ENCODE measurements around the gene COQ10A. TPM values are rescaled to one million over a fixed set of nuclear protein-coding genes. Genes with fewer than 3 reads are reported as not detected.
"Not testable (repeated sequence)": the region's sequence is repeated elsewhere in the genome, so short reads cannot be mapped to it uniquely, and the experiment has no call there.

Gene COQ10A
- total RNA-seq, 1 experiment from 2014 or later: 18.4 TPM

DNA sequence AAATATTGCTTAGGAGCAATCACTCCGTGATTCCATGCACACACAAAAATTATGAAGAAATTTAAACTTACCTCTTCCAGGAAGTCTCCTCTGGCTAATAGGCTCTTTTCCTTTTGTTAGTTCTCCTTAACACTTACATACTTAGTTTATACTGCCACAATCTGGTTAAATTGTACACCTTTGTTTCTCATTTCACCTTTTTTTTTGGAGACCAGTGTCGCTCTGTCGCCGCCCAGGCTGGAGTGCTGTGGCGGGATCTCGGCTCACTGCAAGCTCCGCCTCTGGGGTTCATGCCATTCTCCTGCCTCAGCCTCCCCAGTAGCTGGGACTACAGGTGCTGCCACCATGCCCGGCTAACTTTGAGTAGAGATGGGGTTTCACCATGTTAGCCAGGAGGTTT lies 6.4 kb upstream of the COQ10A start:
- DNase-seq: no peak
- Mint-ChIP-seq H3K27me3 (ENCODE audit: insufficient read depth, unreplicated experiment) (no peaks in the 10 kb centered on the region), H3K4me3 (ENCODE audit: unreplicated experiment) (no peak overlapping the region), H3K27ac (ENCODE audit: unreplicated experiment) (peak overlapping the region; percentile 93), H3K9me3 (ENCODE audit: unreplicated experiment) (peaks cover 10% of the 10 kb centered on the region), H3K4me1 (ENCODE audit: low read depth, unreplicated experiment) (peaks cover 30% of the 10 kb centered on the region), H3K36me3 (ENCODE audit: insufficient read depth, unreplicated experiment) (peaks cover 25% of the 10 kb centered on the region)
- TF ChIP-seq, protein P1, sequence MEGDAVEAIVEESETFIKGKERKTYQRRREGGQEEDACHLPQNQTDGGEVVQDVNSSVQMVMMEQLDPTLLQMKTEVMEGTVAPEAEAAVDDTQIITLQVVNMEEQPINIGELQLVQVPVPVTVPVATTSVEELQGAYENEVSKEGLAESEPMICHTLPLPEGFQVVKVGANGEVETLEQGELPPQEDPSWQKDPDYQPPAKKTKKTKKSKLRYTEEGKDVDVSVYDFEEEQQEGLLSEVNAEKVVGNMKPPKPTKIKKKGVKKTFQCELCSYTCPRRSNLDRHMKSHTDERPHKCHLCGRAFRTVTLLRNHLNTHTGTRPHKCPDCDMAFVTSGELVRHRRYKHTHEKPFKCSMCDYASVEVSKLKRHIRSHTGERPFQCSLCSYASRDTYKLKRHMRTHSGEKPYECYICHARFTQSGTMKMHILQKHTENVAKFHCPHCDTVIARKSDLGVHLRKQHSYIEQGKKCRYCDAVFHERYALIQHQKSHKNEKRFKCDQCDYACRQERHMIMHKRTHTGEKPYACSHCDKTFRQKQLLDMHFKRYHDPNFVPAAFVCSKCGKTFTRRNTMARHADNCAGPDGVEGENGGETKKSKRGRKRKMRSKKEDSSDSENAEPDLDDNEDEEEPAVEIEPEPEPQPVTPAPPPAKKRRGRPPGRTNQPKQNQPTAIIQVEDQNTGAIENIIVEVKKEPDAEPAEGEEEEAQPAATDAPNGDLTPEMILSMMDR (IDR thresholded peaks at IDR 0.05; ENCODE audit: insufficient read depth in 1 of 2, low read depth in 1 of 2, low read length in 1 of 2, severe bottlenecking in 1 of 2, unreplicated experiment in 1 of 2): no peak
- Histone ChIP-seq H3K4me1 (peaks cover 38% of the 10 kb centered on the region), H3K36me3 (ENCODE audit: control insufficient read depth, insufficient read depth, low read length) (no peaks in the 10 kb centered on the region), H3K9me3 (no peaks in the 10 kb centered on the region), H3K4me3 (ENCODE audit: low read depth, low read length) (no peak overlapping the region), H3K27me3 (replicated peaks; ENCODE audit: control insufficient read depth, insufficient read depth, low read length) (no peaks in the 10 kb centered on the region)
- ChIA-PET POLR2A (no interaction called here), CTCF (no interaction called here)
- no TSS peak for BruUV-seq (replicated peaks)
- intact Hi-C loops (cut with micrococcal nuclease; ENCODE audit: unreplicated experiment): no loop called here

DNA sequence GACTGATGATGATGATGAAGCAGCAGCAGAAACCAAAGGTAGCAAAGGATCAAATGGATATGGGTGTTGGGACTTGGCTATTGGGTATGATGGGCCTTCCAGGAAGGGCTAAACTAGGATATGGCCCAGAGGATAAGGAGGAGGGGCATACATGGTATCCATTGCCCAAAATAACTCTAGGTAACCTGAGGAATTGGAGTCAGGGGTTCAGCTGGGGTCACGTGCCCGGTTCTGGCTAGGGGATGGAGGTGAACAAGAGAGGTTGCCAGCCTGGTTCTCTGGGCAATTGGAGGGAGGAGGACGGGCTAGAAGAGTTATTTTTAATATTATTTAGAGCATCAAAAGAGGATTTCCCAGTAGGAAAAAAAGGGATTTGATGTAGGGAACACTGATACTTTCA lies 5.8 kb upstream of the COQ10A start:
- CTCF ChIA-PET: no interaction called here
- BruUV-seq (replicated peaks): no TSS peak
- Histone ChIP-seq H3K27me3 (replicated peaks; ENCODE audit: control insufficient read depth, insufficient read depth, low read length) (no peaks in the 10 kb centered on the region), H3K9me3 (no peaks in the 10 kb centered on the region), H3K36me3 (ENCODE audit: control insufficient read depth, insufficient read depth, low read length) (no peaks in the 10 kb centered on the region), H3K4me3 (ENCODE audit: low read depth, low read length) (no peak overlapping the region), H3K4me1 (peaks cover 42% of the 10 kb centered on the region)
- TF ChIP-seq, protein P1 (IDR thresholded peaks at IDR 0.05; ENCODE audit: insufficient read depth in 1 of 2, low read depth in 1 of 2, low read length in 1 of 2, severe bottlenecking in 1 of 2, unreplicated experiment in 1 of 2): no peak
- Mint-ChIP-seq H3K27ac (ENCODE audit: unreplicated experiment) (peak overlapping the region; percentile 93), H3K4me3 (ENCODE audit: unreplicated experiment) (no peak overlapping the region), H3K36me3 (ENCODE audit: insufficient read depth, unreplicated experiment) (peaks cover 21% of the 10 kb centered on the region), H3K9me3 (ENCODE audit: unreplicated experiment) (peaks cover 10% of the 10 kb centered on the region), H3K27me3 (ENCODE audit: insufficient read depth, unreplicated experiment) (no peaks in the 10 kb centered on the region), H3K4me1 (ENCODE audit: low read depth, unreplicated experiment) (peaks cover 30% of the 10 kb centered on the region)
- no peak for DNase-seq
- POLR2A ChIA-PET: no interaction called here
- intact Hi-C loops (cut with micrococcal nuclease; ENCODE audit: unreplicated experiment): no loop called here

DNA sequence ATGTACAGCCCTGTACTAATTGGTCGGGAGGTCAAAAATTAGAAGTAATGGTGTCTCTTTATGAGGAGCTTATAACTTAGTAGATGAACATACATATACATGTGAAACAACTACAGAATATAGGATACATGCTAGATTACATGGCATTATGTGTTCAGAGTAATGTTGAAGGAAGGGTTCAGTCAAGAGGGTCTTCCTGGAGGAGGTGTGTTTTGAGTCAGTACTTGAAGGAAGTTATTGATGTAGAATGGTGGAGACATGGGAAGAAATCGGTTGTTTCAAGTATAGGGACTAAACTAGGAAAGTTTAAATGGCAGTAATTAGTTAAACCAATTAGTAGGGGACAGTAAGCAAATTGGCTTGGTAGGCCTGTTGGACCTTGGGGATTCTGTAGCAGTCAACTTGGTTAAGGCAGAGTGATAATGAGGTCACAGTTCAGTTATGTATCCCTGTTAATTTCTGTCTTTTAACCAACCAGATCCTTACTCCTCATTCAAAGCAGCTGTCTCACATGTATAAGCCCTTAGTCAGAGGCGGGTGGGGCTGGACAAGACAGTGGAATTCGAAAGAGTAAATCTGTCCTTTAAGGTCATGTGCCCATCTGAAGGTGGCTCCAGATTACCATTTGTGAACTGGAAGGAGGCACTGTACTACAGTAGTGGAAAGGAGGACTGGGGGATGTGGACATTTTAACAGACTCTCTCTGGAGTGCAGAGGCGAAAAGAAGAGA lies 5.1 kb upstream of the COQ10A start:
- peaks cover 10% of the 10 kb centered on the region for H3K9me3 Mint-ChIP-seq (ENCODE audit: unreplicated experiment)
- Histone ChIP-seq H3K4me3 (ENCODE audit: low read depth, low read length) (no peak overlapping the region), H3K4me1 (peaks cover 38% of the 10 kb centered on the region), H3K9me3 (no peaks in the 10 kb centered on the region), H3K27me3 (replicated peaks; ENCODE audit: control insufficient read depth, insufficient read depth, low read length) (no peaks in the 10 kb centered on the region), H3K36me3 (ENCODE audit: control insufficient read depth, insufficient read depth, low read length) (no peaks in the 10 kb centered on the region)
- no peaks in the 10 kb centered on the region for H3K27me3 Mint-ChIP-seq (ENCODE audit: insufficient read depth, unreplicated experiment)
- no TSS peak for BruUV-seq (replicated peaks)
- H3K36me3 Mint-ChIP-seq (ENCODE audit: insufficient read depth, unreplicated experiment): peaks cover 14% of the 10 kb centered on the region
- H3K4me1 Mint-ChIP-seq (ENCODE audit: low read depth, unreplicated experiment): peaks cover 30% of the 10 kb centered on the region
- DNase-seq: peak; percentile 71 to 82
- intact Hi-C loops (cut with micrococcal nuclease; ENCODE audit: unreplicated experiment): no loop called here
- TF ChIP-seq, protein P1 (IDR thresholded peaks at IDR 0.05; ENCODE audit: insufficient read depth in 1 of 2, low read depth in 1 of 2, low read length in 1 of 2, severe bottlenecking in 1 of 2, unreplicated experiment in 1 of 2): no peak
- H3K4me3 Mint-ChIP-seq (ENCODE audit: unreplicated experiment): peak overlapping the region; percentile 29
- ChIA-PET CTCF (no interaction called here), POLR2A (no interaction called here)
- peak overlapping the region; percentile 93 for H3K27ac Mint-ChIP-seq (ENCODE audit: unreplicated experiment)

DNA sequence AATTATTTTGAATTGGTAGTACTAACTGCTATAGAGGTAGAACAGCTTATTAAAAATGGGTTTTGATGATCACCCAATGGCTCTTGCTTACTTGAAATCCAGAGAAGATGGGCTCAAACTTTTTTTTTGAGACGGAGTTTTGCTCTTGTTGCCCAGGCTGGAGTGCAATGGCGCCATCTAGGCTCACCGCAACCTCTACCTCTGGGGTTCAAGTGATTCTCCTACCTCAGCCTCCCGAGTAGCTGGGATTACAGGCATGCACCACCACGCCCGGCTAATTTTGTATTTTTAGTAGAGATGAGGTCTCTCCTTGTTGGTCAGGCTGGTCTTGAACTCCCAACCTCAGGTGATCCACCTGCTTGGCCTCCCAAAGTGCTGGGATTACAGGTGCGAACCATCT lies 3.8 kb upstream of the COQ10A start:
- not testable (repeated sequence) for H3K36me3 Mint-ChIP-seq (ENCODE audit: insufficient read depth, unreplicated experiment)
- peaks cover 33% of the 10 kb centered on the region for H3K4me1 Mint-ChIP-seq (ENCODE audit: low read depth, unreplicated experiment)

More for the DNA sequence above, 3.8 kb upstream of the COQ10A start:
- H3K4me3 Mint-ChIP-seq (ENCODE audit: unreplicated experiment); intact Hi-C loops (cut with micrococcal nuclease; ENCODE audit: unreplicated experiment); H3K27me3 ChIP-seq (replicated peaks; ENCODE audit: control insufficient read depth, insufficient read depth, low read length); DNase-seq; H3K9me3 Mint-ChIP-seq (ENCODE audit: unreplicated experiment); H3K27ac Mint-ChIP-seq (ENCODE audit: unreplicated experiment); POLR2A ChIA-PET; BruUV-seq (replicated peaks); H3K36me3 ChIP-seq (ENCODE audit: control insufficient read depth, insufficient read depth, low read length); H3K27me3 Mint-ChIP-seq (ENCODE audit: insufficient read depth, unreplicated experiment); H3K4me3 ChIP-seq (ENCODE audit: low read depth, low read length); H3K9me3 ChIP-seq: not testable (repeated sequence)
- CTCF ChIA-PET: interaction anchor here (0.7 kb wide), 1 partner anchor 32 kb away, joined by 3 read pairs; no protein-coding TSS in a partner anchor
- H3K4me1 ChIP-seq: peaks cover 31% of the 10 kb centered on the region
